Measurements from ENCODE around the gene PRKAB1.
"Not testable (repeated sequence)": the region's sequence is repeated elsewhere in the genome, so short reads cannot be mapped to it uniquely, and the experiment has no call there.

The PRKAB1 gene

GRCh38 chr12:119667577-119668323, at the start of gene PRKAB1:
TSS of gene PRKAB1 (plus strand) at chr12:119668133. CDS start at chr12:119668245, 112 bp downstream.
- DNase-seq (ENCODE audit: low read depth), result peak; percentile 98

- not testable (repeated sequence) for DNase-seq (ENCODE audit: low read depth)
These were observed 49.5 kb upstream of the PRKAB1 start for GRCh38 chr12:119618328-119618896.

GRCh38 chr12:119620490-119620889, 47.4 kb upstream of the PRKAB1 start:
- no peak for DNase-seq (ENCODE audit: low read depth)

- peak; percentile 48 for DNase-seq (ENCODE audit: low read depth)
These were observed 46.1 kb upstream of the PRKAB1 start for GRCh38 chr12:119621878-119622277.

GRCh38 chr12:119624966-119625365, 43.0 kb upstream of the PRKAB1 start:
- DNase-seq (ENCODE audit: low read depth), result no peak

- DNase-seq (ENCODE audit: low read depth), result no peak
These were observed 40.8 kb upstream of the PRKAB1 start for GRCh38 chr12:119627019-119627643.

GRCh38 chr12:119627686-119628085, 40.2 kb upstream of the PRKAB1 start:
- DNase-seq (ENCODE audit: low read depth), result no peak

- no peak for DNase-seq (ENCODE audit: low read depth)
These were observed 37.6 kb upstream of the PRKAB1 start for GRCh38 chr12:119630223-119630780.

- no peak for DNase-seq (ENCODE audit: low read depth)
These were observed 36.9 kb upstream of the PRKAB1 start for GRCh38 chr12:119630962-119631550.

GRCh38 chr12:119631930-119632678, 35.8 kb upstream of the PRKAB1 start:
- peak; percentile 39 for DNase-seq (ENCODE audit: low read depth)

GRCh38 chr12:119634743-119635142, 33.2 kb upstream of the PRKAB1 start:
- no peak for DNase-seq (ENCODE audit: low read depth)

GRCh38 chr12:119642986-119643385, 24.9 kb upstream of the PRKAB1 start:
- no peak for DNase-seq (ENCODE audit: low read depth)

GRCh38 chr12:119644930-119645329, 23.0 kb upstream of the PRKAB1 start:
- DNase-seq (ENCODE audit: low read depth), result no peak

- no peak for DNase-seq (ENCODE audit: low read depth)
These were observed 22.3 kb upstream of the PRKAB1 start for GRCh38 chr12:119645535-119646059.

GRCh38 chr12:119649202-119649808, 18.6 kb upstream of the PRKAB1 start:
- DNase-seq (ENCODE audit: low read depth), result peak; percentile 10

- DNase-seq (ENCODE audit: low read depth), result no peak
These were observed 15.3 kb upstream of the PRKAB1 start for GRCh38 chr12:119652665-119653064.

- not testable (repeated sequence) for DNase-seq (ENCODE audit: low read depth)
These were observed 10.9 kb upstream of the PRKAB1 start for GRCh38 chr12:119657001-119657400.

- DNase-seq (ENCODE audit: low read depth), result not testable (repeated sequence)
These were observed 9.8 kb upstream of the PRKAB1 start for GRCh38 chr12:119658166-119658565.

GRCh38 chr12:119659289-119659897, 8.5 kb upstream of the PRKAB1 start:
- DNase-seq (ENCODE audit: low read depth), result no peak

- no peak for DNase-seq (ENCODE audit: low read depth)
These were observed 7.9 kb upstream of the PRKAB1 start for GRCh38 chr12:119660076-119660475.

GRCh38 chr12:119661882-119662281, 6.1 kb upstream of the PRKAB1 start:
- DNase-seq (ENCODE audit: low read depth), result no peak

Measured in iris pigment epithelial cell (primary cell).